ENCODE measurements around the gene REC8.

Gene REC8

GRCh38 chr14:24138396-24139271 lies 33.2 kb upstream of the REC8 start:
- DNase-seq, result no peak

DNA sequence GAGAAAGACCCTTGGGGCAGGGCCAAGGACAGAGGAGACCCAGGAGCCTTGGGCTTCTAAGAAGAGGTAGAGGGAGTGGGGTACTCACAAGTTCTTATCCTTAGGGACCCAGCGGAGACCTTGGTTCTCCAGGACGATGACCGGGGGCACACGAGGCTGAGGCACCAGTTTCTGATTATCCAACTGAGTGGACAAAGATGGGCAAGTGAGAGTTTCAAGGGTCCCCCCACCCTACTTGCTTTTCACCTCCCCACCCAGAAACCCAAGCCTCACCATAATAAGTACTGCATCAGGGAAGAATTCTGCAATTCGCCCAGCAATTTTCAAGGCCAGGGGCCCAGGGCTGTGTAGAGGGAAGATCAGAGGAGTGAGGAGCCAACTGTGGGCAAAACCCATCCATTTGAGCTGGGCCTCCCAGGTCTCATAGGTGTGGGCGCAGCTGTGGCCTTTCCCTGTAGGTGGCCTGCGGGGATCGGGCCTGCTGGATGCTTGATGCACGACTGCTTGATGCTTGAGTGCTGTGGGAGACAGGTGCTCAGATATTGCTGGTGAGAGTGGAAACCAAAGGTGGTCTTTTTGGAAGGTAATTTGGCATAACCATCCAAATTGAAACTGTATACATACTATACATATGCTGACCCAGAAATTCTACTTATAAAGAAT lies 32.5 kb upstream of the REC8 start:
- DNase-seq, result peak; percentile 36

DNA sequence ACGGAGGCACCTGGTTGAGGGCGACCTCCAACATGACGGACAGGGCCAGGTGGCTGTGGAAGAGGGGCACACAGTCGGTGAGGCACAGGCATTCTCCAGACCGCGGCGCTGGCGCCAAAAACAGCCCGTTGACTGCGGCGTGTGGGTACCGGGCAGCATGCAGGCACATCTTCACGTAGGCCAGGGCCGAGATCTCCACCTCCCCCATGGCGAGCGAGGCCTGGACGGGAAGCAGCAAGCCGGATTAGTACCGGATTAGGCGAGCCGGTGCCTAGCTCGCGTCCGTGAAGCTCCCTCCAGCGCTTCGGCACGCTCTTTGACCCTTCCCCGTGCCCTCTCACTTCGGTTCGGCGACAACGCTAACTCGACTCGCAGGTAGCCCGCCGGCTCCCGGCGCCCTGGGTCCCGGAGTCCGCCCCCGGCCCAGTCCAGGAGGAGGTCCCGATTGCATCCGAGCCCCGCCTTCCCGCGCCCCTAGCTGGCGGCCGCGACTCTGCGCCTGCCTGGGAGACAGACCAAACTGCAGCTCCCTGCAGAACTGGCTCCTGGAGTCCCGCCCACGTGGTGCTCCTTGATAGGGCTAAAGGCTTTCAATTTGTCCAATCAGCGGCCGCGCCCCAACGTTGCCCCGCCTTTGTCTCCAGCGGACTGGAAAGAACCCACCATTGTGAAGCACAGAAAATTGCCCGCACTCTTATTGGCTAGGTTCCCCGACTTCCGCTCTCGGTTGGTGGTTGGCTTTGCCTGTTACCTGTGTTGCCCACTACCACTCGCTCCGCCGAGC lies 30.6 kb upstream of the REC8 start, which contains the start of gene EMC9:
Gene EMC9, minus strand, starts transcription at position 495 of the 784 bp plus-strand sequence. Its CDS starts 287 bp downstream, at position 208.
- DNase-seq, result peak; percentile 100

GRCh38 chr14:24143511-24143910 lies 28.4 kb upstream of the REC8 start:
- no peak for DNase-seq

DNA sequence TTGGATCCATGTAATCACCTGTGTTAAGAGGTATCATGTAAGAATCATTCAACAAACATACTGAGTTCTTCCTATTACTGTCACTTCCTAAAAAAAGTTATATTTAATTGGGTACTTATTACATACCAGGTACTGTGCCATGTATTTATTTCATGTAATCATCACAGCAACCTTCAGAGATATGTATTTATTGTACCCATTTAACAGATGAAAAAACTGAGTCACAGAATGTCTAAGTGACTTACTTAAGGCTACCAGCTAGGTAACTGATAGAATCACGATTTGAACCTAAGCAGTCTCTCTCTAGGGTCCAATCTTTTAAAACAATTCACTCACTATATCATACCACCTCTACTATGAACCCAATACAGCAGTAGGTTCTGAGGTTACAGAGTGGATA lies 27.4 kb upstream of the REC8 start:
- DNase-seq, result no peak

DNA sequence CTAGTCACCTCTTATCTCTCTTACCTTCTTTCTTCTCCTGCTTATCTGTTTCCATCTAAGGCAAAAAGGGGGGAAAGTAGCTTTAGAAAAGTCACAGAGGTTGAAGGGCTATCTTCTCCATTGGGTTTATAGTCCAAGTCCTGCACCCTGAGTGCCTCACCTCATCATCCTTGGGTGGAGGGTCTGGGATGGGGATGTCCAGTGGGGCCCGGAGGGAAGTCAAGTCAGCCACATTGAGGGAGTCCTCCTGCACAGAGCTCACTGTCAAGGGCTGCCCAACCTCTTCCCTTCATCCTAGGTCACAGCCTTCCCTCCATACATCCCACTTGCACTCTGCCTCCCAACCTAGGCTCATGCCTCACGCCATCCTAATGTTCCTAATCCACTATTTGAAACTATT lies 26.7 kb upstream of the REC8 start:
- no peak for DNase-seq

- DNase-seq, result no peak
These were observed 26.0 kb upstream of the REC8 start for GRCh38 chr14:24145690-24146452.

DNA sequence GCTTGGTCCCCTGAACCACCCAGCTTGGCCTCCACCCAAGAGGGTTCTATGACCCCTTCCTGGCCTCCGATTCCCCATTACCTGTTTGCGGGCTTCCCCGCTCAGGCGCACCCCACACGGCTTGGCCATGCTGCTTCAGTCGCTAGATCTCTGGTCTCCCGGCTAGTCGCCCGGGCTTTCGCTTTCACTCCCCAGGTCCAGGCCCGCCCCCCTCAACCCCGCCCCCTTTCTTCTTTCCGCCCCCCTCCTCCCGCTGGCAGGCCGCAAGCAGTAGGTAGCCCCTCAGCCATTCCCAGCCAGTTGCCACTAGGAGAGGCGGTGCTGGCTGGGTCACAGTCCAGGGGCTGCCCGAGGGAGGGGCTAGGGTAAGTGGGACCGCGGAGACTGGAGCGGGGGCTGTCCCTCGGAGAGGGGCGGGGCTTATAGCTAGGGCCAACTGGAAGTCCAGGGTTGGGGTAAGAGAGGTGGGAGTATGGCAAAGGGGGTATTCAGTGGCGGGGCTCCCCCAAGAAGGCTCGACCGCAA lies 25.4 kb upstream of the REC8 start, which contains the start of gene PSME2:
Gene PSME2, minus strand, starts transcription at position 158 of the 525 bp plus-strand sequence. Its CDS starts 29 bp downstream, at position 129.
- peak; percentile 92 for DNase-seq

- DNase-seq, result peak; percentile 97
These were observed 24.7 kb upstream of the REC8 start, which contains the start of gene RNF31 for GRCh38 chr14:24146978-24147760. Gene RNF31, plus strand, starts transcription at chr14:24147498. Its CDS starts 201 bp downstream, at chr14:24147699.

GRCh38 chr14:24147761-24148428 lies 24.0 kb upstream of the REC8 start:
- DNase-seq, result no peak

DNA sequence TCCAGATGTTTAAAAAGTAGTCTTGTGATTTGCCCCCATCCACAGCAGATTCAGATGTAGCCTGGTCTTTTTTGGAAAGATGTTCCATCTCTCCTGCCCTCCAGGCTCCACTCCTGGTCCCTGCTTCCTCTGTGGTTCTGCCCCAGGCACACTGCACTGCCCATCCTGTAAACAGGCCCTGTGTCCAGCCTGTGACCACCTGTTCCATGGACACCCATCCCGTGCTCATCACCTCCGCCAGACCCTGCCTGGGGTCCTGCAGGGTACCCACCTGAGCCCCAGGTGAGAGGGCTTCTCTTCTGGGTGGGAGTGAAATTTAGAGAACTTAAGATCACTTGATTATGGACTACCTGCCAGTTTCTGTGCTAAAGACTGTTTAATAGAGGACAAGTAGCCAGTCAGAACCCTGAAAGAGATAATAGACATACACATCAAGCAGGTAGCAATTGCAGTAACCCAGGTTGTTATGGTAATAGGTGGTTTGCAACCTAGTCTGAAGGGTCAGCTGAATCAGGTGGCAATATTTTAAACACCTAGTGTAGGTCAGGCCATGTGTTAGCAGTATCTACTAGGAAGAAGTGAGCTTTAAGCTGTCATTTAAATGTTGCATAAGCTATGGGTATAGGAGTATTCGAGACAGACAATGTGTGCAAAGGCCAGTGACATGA lies 22.4 kb upstream of the REC8 start:
- no peak for DNase-seq

DNA sequence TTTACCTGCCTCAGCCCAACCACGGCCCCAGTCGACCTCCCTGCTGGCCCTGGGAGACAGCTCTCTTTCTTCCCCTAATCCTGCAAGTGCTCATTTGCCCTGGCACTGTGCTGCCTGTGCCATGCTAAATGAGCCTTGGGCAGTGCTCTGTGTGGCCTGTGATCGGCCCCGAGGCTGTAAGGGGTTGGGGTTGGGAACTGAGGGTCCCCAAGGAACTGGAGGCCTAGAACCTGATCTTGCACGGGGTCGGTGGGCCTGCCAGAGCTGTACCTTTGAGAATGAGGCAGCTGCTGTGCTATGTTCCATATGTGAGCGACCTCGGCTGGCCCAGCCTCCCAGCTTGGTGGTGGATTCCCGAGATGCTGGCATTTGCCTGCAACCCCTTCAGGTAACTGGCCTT lies 21.8 kb upstream of the REC8 start:
- no peak for DNase-seq

- DNase-seq, result no peak
These were observed 21.3 kb upstream of the REC8 start for GRCh38 chr14:24150567-24150966.

DNA sequence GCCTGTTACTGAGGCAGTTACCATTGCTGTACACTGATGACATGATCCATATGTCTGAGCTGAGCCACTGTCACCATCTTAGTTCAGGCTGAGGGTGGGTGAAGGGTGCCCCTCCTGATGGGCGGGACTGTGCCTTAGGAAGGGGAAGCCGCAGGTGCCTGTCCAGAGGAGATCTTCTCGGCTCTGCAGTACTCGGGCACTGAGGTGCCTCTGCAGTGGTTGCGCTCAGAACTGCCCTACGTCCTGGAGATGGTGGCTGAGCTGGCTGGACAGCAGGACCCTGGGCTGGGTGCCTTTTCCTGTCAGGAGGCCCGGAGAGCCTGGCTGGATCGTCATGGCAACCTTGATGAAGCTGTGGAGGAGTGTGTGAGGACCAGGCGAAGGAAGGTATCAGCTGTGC lies 20.9 kb upstream of the REC8 start:
- DNase-seq, result no peak

- DNase-seq, result no peak
These were observed 20.3 kb upstream of the REC8 start for GRCh38 chr14:24151404-24152080.

- no peak for DNase-seq
These were observed 16.8 kb upstream of the REC8 start for GRCh38 chr14:24155100-24155499.

DNA sequence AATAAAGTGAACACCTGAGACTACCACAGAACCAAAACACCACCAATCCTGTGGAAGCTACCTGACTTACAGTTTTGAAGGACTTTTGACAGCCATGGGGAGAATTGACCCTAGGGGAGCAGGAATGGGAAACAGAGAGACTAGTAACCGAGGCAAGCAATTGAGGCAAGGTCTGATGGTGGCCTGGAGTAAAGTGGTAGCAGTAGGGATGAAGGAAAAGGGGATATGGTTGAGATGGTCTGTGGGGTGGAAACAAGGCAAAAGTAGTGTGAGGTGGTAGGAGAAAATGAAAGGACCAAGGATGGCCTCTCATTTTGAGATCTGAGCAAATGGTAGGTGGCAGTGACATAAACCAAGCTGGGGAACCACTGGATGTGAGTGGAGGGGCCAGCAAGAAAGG lies 15.0 kb upstream of the REC8 start:
- DNase-seq, result no peak

- DNase-seq, result no peak
These were observed 14.5 kb upstream of the REC8 start for GRCh38 chr14:24157331-24157730.

GRCh38 chr14:24159777-24160498 lies 11.9 kb upstream of the REC8 start:
- no peak for DNase-seq
